PC-3 (cell line): ENCODE results near the gene TTC21B. TPM values are rescaled to one million over a fixed set of nuclear protein-coding genes. Genes with fewer than 3 reads are reported as not detected.

ENCODE experiments used
- ATAC-seq: fragments of 200-7000 bp; cut with Tn5 transposase; 2 replicates; pipeline ENCODE4 v1.9.1; 2020; ENCODE audit warnings: mild to moderate bottlenecking, moderate library complexity
- Bru-seq: library from RNA; stranded (reverse); fragments of 400-500 nt; gene quantifications from one replicate; lab custom pipeline; 2021; lab: Mats Ljungman, UMichigan
- BruChase-seq, 2 experiments: library from RNA; stranded (reverse); fragments of 400-500 nt; gene quantifications; one replicate each; lab custom pipeline; 2021; lab: Mats Ljungman, UMichigan
- BruUV-seq: library from RNA; stranded (reverse); fragments of 400-500 nt; replicated peaks from 2 replicates; lab custom pipeline; 2021; lab: Mats Ljungman, UMichigan
- CTCF ChIA-PET: fragments of 300-600 bp; sonication (Branson Sonifier 250); formaldehyde crosslinking; loops from one replicate; lab custom pipeline; 2022; ENCODE audit warnings: antibody characterized with exemption; lab: Charles Lee
- POLR2A ChIA-PET: fragments of 300-600 bp; sonication (Branson Sonifier 250); formaldehyde crosslinking; loops from one replicate; lab custom pipeline; 2022; ENCODE audit warnings: antibody characterized with exemption; ENCODE audit not compliant: unreplicated experiment; lab: Charles Lee
- DNase-seq: peaks from one replicate; pipeline ENCODE4 v3.0.0-alpha.2; 2015
- H2AFZ ChIP-seq: fragments of 300-600 bp; sonication (generic); 2 replicates; pipeline ENCODE4 v1.6.0; 2016; ENCODE audit warnings: antibody characterized with exemption, low read length
- H3F3A ChIP-seq: fragments of 300-600 bp; sonication (generic); one replicate; pipeline ENCODE4 v1.6.0; 2017; ENCODE audit warnings: antibody characterized with exemption, low read length, control low read depth, mild to moderate bottlenecking; ENCODE audit not compliant: unreplicated experiment
- H3K27ac ChIP-seq: fragments of 300-600 bp; sonication (generic); 2 replicates; pipeline ENCODE4 v1.5.1; 2016; ENCODE audit warnings: mild to moderate bottlenecking, low read length
- H3K27me3 ChIP-seq: fragments of 300-600 bp; sonication (generic); 2 replicates; pipeline ENCODE4 v1.6.1; 2016; ENCODE audit warnings: low read length, mixed read lengths
- H3K36me3 ChIP-seq: fragments of 300-600 bp; sonication (generic); 2 replicates; pipeline ENCODE4 v1.6.1; 2016; ENCODE audit warnings: low read depth, mixed run types, low read length, mixed read lengths
- H3K4me1 ChIP-seq: fragments of 300-600 bp; sonication (generic); 2 replicates; pipeline ENCODE4 v1.5.1; 2016; ENCODE audit warnings: low read length; ENCODE audit not compliant: insufficient read depth
- H3K4me2 ChIP-seq: fragments of 300-600 bp; sonication (generic); 2 replicates; pipeline ENCODE4 v1.6.0; 2016; ENCODE audit warnings: low read length
- H3K4me3 ChIP-seq: fragments of 300-600 bp; sonication (generic); 2 replicates; pipeline ENCODE4 v1.5.1; 2016; ENCODE audit warnings: mild to moderate bottlenecking, low read length, mixed read lengths
- H3K79me2 ChIP-seq: fragments of 300-600 bp; sonication (generic); 2 replicates; pipeline ENCODE4 v1.6.1; 2017; ENCODE audit warnings: low read length, mixed read lengths
- H3K9ac ChIP-seq: fragments of 300-600 bp; sonication (generic); 2 replicates; pipeline ENCODE4 v1.6.0; 2016; ENCODE audit warnings: mild to moderate bottlenecking, low read length
- H3K9me2 ChIP-seq: fragments of 300-600 bp; sonication (generic); replicated peaks from 2 replicates; pipeline ENCODE4 v1.6.1; 2016; ENCODE audit warnings: mixed run types, low read length, mixed read lengths
- H3K9me3 ChIP-seq: fragments of 300-600 bp; sonication (generic); 2 replicates; pipeline ENCODE4 v1.6.1; 2016; ENCODE audit warnings: low read length, mixed read lengths
- H4K20me1 ChIP-seq: fragments of 300-600 bp; sonication (generic); 2 replicates; pipeline ENCODE4 v1.6.1; 2016; ENCODE audit warnings: low read length, mixed read lengths
- CTCF ChIP-seq: fragments of 300-600 bp; sonication (generic); conservative IDR thresholded peaks from 2 replicates; pipeline ENCODE4 v1.5.1; 2017; ENCODE audit warnings: antibody characterized with exemption, low read depth, mild to moderate bottlenecking, low read length
- EZH2 ChIP-seq: fragments of 300-600 bp; sonication (generic); IDR thresholded peaks from one replicate; pipeline ENCODE4 v1.6.1; 2017; ENCODE audit warnings: antibody characterized with exemption, mild to moderate bottlenecking, low read length; ENCODE audit not compliant: unreplicated experiment
- EZH2phosphoT487 ChIP-seq: fragments of 300-600 bp; sonication (generic); IDR thresholded peaks from 2 replicates; pipeline ENCODE4 v1.6.1; 2018; ENCODE audit warnings: mild to moderate bottlenecking, antibody characterized with exemption, low read length, borderline replicate concordance
- intact Hi-C: fragments of 100-400 bp; cut with micrococcal nuclease; formaldehyde crosslinking; loops from 2 replicates; pipeline ENCODE4 v1.9.0; 2023
- long read RNA-seq: library from polyadenylated mRNA; unstranded; transcript quantifications from one replicate; pipeline ENCODE4 v2.0.0, GENCODE V29; 2021; ENCODE audit not compliant: unreplicated experiment
- total RNA-seq: library from RNA; depleted of rRNA; stranded (reverse); fragments of >200 nt; gene quantifications from 2 replicates; pipeline ENCODE4 v1.2.3, GENCODE V29; 2014; rRNA removed

TTC21B gene
- total RNA-seq: 21.7 and 35.5 TPM in 2 replicates
- percentile 75 among the genes with signal in this experiment for Bru-seq, nascent RNA
- percentile 62 among the genes with signal in this experiment for BruChase-seq, experiment 1, labeled RNA remaining after a 6-hour chase
- percentile 84 among the genes with signal in this experiment for BruChase-seq, experiment 2, labeled RNA remaining after a 2-hour chase
- long read RNA-seq, full-length matches to known transcripts: 23 of 39 reads
- long read RNA-seq, partial matches to known transcripts: 7 of 39 reads
- long read RNA-seq, other reads (novel, unspliced or antisense): 9 of 39 reads

- Histone ChIP-seq H3K36me3 (peaks cover 6% of the 10 kb centered on the region; the same call in 1 of the 2 replicates), H3K4me2 (peak within 1 kb of the TSS; percentile 90), H3K27me3 (no peaks in the 10 kb centered on the region), H3F3A (peaks cover 9% of the 10 kb centered on the region), H3K9me3 (no peaks in the 10 kb centered on the region), H3K4me3 (peak within 1 kb of the TSS; percentile 81), H3K9ac (peak within 1 kb of the TSS; percentile 81), H3K4me1 (peaks cover 24% of the 10 kb centered on the region), H2AFZ (peak within 1 kb of the TSS; percentile 86), H3K79me2 (peaks cover 33% of the 10 kb centered on the region), H4K20me1 (peaks cover 20% of the 10 kb centered on the region; the same call in 1 of the 2 replicates), H3K9me2 (no peaks in the 10 kb centered on the region), H3K27ac (peak within 1 kb of the TSS; percentile 85)
- TF ChIP-seq EZH2phosphoT487 (no peak), CTCF (peak; percentile 97)
- intact Hi-C loops: loop anchor here (1.0 to 10.0 kb wide), 8 partner anchors 16 to 549 kb away; partner anchors contain the start of genes SCN1A and SCN9A
- ATAC-seq (peak; percentile 85), DNase-seq (peak; percentile 98)
- ChIA-PET POLR2A (no interaction called here), CTCF (interaction anchor here (0.6 to 1.5 kb wide), 8 partner anchors 17 to 1249 kb away, joined by 3 to 26 read pairs (median 3); partner anchors contain the start of gene SCN1A)
- no TSS peak for BruUV-seq
Measured at GRCh38 chr2:165953655-165954606, at the start of gene TTC21B. TSS of gene TTC21B (minus strand) at chr2:165953776. CDS start at chr2:165953705, 71 bp downstream.

- CTCF ChIA-PET: interaction anchor here (0.6 kb wide), 1 partner anchor 9 kb away, joined by 4 read pairs; no protein-coding TSS in a partner anchor
Measured at GRCh38 chr2:166000401-166000800, 46.8 kb upstream of the TTC21B start.

More at GRCh38 chr2:166000401-166000800, 46.8 kb upstream of the TTC21B start:
- no peaks in the 10 kb centered on the region for H3K9me2 ChIP-seq
- no peak for DNase-seq
- peaks cover 79% of the 10 kb centered on the region for H3K27me3 ChIP-seq
- no peaks in the 10 kb centered on the region for H3K9me3 ChIP-seq
- H3K4me2 ChIP-seq: no peak overlapping the region
- no peak overlapping the region for H3K27ac ChIP-seq
- no peak overlapping the region for H2AFZ ChIP-seq
- TF ChIP-seq CTCF (no peak), EZH2phosphoT487 (no peak), EZH2 (no peak)
- no TSS peak for BruUV-seq
- H3K79me2 ChIP-seq: no peaks in the 10 kb centered on the region
- POLR2A ChIA-PET: no interaction called here
- no peaks in the 10 kb centered on the region for H3K4me1 ChIP-seq
- H4K20me1 ChIP-seq: no peaks in the 10 kb centered on the region
- no peak overlapping the region for H3K9ac ChIP-seq
- no peak overlapping the region for H3K4me3 ChIP-seq
- no peak for ATAC-seq
- H3K36me3 ChIP-seq: no peaks in the 10 kb centered on the region
- intact Hi-C loops: no loop called here
- H3F3A ChIP-seq: no peaks in the 10 kb centered on the region
